Stimulated activated CD8-positive, alpha-beta memory T cell treated with anti-CD3 and anti-CD28 coated beads, Interleukin-12 subunit alpha, Interleukin-12 subunit beta, amount 100 ng/mL, for 4 hours (primary cell): ENCODE data around the gene PTPRN2.

Source experiments
- DNase-seq: peaks from one replicate; pipeline ENCODE4 v3.0.0-alpha.2; 2020; ENCODE audit warnings: low read depth

PTPRN2 gene

DNA sequence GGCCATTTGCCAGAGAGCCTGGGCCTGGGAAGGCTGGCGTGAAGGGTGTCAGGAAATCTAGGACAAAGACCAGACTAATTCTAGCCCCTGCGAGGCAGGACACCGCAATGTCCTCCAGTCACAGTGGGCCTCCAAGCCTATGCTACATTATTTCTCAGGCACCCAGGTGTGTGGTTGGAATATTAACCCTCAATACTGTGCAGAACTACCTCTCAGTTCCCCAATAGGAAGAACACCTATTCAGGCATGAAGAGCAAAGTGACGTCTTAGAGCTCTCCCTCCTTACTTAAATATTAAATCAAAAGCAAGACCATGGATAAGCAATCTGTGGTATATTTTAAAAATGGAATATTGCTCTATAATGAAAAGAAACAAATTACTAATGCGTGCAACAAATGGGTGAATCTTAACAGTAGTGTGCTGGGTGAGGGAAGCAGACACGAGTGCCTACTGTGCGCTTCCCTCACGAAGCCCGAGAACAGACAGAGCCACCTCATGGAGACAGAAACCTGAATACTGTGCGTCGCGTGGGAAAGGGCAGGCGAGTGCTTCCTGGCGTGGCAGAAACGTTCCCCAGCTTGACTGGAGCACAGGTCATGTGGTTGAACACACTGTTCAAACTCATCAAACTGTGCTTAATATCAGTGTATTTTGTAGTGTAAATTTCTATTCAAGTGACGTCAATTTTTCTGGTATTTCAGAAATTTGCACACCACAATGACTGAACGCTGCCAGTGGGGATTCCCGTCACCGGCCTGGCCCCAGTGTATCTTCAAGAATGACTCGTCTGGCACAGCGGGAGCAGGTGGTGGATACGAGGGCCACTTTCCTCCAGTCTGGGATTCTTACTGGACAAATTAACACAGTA, 15.5 kb upstream of the PTPRN2 start:
- no peak for DNase-seq

DNA sequence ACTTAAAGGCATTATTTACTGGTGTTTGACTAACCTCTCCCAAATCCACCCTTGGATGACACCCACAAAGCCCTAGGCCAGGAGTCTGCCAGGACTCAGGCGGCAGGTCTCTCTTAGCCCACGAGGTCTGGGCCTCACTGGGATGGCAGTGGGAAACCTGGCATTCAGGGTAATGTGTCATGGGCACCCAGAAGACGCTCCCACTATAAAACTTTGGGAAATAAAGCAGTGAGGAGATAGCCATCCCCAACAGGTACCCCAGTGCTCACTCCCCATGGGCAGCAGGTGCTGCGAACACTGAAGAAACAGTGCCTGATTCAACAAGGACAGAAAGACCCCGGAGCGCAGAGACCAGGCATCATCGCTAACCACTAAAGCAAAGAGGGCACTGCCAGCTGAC, 14.4 kb upstream of the PTPRN2 start:
- DNase-seq, result no peak

DNA sequence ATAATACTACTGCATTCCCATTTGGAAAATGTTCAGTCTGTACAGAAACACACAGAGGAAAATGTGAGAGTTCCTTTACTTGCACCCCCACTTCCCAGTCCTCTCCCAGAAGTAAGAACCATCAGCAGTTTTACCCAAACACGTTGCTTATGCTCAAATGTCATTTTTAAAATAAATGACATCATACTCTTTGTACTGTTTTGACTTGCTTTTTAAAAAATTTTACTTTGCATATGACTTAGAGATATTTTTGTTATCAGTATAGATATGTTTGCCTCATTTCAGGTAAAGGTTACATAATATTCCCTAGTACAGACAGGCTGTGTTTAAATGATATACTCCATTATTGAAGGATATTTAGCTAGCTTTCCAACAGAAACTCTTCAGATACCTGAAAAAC, 13.5 kb upstream of the PTPRN2 start:
- DNase-seq, result no peak

DNA sequence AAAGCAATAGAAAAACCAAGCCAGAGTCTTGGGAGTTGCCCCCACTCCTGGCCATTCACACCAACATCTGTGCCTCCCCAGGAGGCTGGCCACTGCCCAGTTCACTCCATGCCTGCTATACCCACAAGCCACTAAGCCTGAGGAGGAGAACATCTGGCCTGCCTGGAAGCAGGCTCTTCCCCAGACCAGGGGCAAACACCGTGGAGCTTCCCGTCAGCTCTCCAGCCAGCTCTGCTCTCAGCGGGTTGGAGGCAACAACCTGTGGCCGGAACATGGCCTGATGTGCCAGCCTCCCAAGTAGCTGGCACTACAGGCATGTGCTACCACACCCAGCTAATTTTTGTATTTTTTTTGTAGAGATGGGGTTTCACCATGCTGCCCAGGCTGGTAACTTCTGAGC, 9.1 kb upstream of the PTPRN2 start:
- no peak for DNase-seq

DNA sequence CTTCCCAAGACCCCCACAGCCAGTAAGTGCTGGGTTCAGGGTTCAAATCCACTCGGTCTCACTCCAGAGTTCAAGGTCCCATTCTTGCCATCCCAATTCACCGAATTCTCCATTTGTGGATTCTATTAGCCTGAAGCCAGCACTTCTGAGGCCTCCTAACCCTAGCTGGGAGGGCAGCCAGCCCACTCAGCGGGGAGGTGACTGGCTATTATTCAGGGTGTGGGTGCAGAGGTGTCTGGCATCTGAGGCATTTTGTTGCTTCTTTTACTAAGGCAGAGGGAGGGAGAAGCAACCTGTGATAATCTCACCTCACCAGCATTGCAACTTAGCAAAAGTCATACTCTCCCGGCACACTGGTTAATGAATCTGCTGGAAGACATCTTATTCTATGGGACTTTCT, 8.7 kb upstream of the PTPRN2 start:
- DNase-seq, result no peak

DNA sequence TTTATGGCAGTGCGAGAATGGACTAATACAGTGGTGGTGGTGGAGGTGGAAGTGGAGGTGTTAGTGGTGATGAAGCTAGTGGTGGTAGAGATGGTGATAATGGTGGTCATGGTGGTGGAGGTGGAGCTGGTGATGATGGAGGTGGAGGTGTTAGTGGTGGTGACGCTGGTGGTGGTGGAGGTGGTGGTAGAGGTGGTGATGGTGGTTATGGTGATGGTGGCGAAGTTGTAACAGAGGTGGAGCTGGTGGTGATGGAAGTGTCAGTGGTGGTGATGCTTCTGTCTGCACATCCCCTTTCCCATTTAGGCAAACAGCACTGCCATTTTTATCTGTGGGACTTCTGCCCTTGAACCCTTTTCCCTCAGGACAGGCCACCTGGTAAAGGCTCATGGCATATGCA, 7.4 kb upstream of the PTPRN2 start:
- DNase-seq, result no peak

DNA sequence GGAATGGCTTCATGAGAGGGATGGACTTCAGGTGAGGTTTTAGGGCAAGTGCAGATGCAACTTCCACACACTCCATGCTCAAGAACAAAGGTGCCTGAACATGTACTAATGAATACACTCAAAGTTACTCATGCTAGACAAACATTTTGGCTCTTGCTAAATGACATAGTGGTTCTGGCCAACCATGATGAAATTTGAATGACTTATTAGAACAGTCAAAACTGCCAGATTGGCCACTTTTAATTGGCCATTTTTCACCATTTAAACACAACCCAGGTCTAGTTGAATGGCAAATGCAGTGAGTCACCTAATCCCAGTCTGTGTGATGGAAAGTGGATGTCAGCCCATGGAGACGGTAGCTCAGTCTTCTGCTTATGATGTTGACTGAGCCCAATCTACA, 4.9 kb upstream of the PTPRN2 start:
- DNase-seq, result no peak

DNA sequence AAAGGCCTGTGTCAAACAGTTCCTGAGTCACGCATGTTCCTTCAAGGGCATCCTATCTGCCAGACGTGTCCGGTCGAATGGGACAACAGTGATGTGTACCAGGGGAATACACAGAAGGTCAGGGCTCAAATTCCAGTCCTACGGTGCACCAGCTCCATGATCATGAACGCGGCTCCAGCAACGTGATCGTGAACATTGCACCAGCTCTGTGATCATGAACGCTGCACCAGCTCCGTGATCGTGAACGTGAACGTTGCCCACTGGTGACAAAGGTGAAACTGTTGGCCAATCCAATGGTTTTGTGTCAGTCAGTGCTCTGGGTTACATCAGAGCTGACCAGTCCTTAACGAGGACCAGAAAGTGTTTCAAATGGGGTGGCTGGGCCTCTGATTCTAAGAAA, 4.3 kb upstream of the PTPRN2 start:
- DNase-seq, result no peak

DNA sequence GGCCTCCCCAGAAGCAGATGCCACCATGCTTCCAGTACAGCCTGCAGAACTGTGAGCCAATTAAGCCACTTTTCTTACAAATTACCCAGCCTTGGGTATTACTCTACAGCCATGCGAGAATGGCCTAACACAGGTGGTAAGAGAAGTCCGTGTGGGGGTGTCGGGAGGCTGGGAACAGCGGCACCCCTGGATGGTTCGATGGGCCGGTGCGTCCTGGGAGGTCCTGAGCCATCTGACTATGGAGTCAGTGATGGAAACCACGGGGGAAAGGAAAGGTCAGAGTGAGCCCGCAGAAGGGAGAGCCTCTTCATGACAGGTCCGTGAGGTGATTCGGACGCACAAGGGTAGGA, 2.5 kb upstream of the PTPRN2 start:
- no peak for DNase-seq

DNA sequence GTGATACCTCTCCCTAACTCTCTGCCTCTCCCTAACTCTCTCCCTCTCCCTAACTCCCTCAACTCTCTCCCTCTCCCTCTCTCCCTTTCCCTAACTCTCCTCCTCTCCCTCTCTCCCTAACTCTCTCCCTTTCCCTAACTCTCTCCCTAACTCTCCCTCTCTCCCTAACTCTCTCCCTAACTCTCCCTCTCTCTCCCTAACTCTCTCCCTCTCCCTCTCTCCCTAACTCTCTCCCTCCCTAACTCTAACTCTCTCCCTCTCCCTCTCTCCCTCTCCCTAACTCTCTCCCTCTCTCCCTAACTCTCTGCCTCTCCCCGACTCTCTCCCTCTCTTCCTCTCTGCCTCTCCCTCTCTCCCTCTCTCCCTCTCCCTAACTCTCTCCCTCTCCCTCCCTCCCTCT, 2.0 kb upstream of the PTPRN2 start:
- no peak for DNase-seq

DNA sequence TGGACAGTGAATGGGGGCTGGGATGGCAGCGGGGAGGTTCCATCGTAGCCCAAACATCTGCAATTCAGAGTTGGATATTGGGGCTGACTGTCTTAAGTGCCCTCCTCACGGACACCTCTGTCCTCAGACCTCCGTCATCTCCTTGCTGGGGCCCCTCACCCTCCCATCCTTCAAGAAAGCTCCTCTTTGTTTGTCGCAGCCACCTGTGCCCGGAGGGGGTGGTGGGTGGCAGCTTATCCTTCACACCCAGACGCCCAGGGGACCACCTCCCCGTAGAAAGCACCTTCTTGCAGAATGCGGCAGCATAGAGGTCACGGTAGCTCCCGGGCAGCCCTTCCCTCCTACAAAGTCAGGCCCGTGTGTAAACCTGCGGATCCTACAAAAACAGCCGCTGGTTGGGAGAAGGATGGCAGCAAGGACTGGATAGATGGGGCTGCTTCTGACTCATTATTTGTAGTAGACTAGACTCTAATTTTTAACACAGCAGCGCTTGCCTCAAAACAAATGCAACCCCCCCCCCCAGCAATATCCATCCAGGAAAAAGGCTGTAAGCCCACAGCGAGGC, 1.3 kb upstream of the PTPRN2 start:
- DNase-seq, result no peak

DNA sequence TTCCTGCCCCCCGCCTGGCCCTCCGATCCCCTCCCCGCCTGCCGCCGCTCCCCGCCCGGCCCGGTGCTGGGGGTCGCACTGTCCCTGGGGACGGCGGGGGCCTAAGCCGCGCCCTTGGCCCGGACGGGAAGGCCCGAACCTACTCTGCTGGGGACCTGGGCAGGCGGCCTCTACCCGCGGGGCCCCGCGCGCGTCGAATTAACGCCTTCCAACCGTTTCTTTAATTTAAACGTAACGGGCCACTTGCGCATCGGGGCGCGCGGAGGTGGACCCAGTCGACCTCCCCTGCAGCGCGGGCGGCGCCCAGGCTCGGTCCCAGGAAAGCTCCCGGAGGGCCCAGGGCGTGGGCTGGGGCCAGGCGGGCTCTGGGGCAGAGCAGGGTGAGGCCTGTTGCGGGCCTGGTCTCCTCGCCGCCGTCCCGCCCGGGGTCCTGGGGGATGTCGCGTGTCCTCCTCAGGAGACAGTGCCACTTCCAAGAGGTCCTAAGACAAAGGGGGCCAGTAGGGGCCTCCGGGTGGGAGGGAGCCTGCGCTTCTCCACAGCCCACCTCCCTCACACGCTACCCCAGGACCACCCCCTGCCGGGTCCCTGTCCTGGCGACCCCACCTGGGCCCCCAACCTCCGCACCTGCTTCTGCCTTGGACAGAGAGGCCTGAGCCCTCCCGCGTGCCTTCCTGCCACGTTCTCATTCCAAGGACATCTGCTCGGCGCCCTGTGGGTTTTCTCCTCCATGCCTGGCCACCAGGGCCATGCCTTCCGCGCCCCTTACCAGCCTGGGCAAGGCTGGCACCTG, 658 bp upstream of the PTPRN2 start:
- DNase-seq, result no peak

DNA sequence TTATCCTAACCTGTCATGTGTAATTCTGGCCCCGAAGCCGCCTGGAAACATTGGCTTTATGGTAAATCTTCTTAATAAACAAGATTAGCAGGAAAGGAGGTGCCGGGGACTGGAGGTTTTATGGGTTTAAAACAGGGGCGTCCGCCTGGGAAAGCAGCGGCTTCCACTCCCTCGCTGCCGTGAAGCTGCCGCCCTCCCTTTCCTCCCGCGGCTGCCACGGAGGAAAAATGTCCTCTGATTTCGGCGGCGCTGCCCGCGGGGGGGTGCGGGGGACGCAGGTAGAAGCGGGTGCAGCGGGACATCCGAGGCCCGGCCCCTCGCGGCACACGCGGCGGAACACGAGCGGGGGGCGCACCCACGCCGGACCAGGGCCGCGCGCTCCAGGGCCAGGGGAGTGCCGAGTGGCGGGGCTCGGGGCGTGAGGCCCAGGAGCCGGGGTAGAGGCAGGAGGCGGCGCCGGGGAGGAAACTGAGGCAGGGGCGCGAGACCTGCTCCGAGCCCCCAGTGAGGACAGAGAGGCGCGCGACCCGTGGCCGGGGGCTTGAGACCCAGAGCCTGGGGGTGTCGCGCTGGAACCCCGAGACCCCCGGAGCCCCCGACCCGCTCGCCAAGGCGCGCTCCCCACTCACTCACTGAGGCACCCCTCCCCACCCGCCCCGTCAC, 993 bp downstream of the PTPRN2 start:
- no peak for DNase-seq

DNA sequence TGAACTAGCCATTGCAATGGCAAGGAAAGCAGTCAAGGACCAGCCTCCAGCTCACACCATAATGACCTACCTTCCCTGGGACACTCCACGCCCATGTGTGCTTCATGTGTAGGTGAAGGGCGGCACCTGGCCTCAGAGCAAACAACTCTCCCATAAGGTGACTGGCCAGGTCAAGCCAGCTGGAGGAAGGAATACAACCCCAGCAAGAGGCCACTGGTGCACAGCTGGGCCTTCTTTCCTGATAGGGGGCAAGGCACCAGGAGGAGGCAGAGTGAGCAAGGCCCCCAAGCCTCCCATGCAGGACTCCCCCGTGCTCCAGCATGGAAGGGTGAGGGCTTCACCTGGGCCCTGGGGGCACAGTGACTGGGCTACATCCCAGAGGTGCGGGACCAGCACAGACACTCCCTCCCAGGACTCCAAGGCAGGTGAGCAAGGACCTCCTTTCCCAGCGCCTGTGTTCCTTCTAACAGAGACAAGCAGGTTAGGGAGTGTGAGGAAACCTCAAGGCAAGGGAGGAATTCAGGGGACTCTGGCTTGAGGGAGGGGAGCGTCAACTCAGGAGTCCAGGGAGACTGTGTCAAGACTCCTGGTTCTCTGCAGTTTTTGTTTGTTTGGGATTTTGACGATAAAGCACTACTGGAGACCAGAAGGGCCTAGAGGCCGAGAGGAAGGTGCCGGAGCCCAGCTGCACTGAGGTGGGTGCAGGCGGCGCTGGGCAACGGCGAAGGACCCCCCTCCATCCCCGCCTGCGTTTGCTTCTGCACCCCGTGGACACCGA, 1.7 kb downstream of the PTPRN2 start:
- no peak for DNase-seq

DNA sequence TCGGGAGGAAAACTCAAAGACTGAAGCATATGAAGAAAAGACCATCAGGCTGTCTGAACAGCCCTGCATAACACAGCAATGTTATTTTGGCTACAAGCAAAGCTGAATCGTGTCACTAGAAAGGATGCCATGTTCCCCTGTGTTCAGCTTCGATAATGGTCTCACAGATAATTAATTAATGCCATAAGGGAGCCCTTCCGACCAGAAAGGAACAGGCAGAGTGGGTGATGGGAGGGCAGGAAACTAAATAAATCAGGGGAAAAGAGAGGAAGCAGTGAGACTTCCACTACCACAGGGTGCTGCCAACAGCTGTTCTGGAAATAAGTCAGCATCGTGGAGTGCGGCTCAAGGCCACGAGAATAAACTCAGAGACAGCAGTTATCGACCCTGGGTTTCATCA, 3.2 kb downstream of the PTPRN2 start:
- DNase-seq, result no peak

DNA sequence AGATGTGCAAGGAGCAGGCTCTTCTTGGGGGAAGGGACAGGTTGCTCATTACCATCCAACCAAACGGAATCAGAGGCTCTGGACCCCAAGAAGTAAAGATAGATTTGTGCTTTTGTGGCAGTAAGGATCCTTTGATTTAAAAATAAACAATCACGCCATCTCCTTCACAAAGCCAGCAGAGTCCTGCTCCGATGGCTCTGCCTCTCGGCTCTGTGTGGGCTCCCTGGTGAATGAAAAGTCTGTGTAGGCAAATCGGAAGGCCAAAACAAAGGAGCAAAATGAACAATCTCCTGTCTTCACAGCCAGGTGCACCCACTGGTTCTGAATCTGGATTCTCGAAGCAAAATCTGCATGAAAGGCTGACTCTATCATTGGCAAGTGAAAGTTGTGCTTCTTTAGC, 3.8 kb downstream of the PTPRN2 start:
- DNase-seq, result no peak

DNA sequence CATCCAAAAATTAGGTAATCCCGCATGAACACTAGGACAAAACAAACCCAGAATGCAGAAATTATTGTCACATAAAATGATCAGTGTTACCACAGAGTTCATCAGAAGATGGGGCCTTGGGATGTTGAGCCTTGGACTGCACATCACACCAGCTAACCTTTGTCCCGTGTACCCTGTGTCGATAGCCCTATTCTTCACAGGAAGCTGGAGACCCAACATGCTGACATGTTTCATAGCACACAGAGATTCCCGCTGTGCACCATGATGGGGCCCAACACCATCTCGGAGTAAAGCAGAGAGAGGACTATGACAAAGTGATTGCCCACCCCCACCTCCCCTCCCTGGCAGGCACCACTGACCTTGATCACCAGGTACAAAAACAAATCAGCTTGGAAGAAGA, 4.5 kb downstream of the PTPRN2 start:
- no peak for DNase-seq

DNA sequence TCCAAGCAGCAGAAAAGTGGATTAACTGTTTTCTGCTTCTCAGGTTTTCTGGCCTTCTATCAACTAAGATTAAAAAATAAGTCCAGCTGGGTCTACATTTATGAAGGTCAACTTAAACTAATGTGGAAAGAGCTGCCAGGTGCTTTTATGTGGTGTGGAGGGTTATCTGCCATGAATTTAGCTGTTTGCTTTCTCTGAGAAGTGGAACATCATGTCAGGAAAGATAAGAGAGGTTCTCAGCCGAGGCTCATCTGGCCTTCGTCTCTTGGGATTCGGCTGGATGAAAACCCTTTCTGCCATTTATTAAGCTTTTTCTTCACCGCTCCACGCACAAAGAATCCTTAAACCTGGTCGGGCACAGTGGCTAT, 5.5 kb downstream of the PTPRN2 start:
- DNase-seq, result no peak

DNA sequence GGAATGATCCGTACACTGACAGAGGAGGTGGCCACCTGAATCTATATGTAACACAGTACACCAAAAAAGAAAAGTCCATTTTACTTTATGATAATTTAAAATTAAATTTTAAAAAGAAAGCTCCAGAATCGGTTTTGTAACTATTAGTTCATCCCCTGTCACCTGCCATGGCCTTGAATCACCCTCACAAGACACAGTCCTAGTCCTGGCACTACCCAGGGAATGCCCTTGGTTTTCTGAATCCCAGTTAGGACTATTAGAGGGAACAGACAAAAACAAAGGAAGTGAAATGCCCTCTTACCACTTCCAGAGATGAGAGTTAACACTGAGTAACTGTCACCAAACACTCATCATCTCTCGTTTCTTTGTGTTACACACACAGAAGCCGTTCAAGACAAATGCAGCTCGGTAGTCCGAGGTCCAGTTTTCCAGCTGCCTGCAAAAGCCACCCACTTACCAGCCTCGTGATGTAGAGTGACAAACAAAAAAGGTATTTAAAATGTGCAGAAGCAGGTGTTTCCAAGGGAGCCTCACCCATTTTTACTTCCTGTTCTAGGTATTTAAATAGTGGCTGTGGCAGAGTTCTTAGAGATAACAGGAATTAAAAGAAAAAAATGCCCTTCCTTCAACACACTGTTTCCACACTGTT, 6.1 kb downstream of the PTPRN2 start:
- DNase-seq, result no peak

DNA sequence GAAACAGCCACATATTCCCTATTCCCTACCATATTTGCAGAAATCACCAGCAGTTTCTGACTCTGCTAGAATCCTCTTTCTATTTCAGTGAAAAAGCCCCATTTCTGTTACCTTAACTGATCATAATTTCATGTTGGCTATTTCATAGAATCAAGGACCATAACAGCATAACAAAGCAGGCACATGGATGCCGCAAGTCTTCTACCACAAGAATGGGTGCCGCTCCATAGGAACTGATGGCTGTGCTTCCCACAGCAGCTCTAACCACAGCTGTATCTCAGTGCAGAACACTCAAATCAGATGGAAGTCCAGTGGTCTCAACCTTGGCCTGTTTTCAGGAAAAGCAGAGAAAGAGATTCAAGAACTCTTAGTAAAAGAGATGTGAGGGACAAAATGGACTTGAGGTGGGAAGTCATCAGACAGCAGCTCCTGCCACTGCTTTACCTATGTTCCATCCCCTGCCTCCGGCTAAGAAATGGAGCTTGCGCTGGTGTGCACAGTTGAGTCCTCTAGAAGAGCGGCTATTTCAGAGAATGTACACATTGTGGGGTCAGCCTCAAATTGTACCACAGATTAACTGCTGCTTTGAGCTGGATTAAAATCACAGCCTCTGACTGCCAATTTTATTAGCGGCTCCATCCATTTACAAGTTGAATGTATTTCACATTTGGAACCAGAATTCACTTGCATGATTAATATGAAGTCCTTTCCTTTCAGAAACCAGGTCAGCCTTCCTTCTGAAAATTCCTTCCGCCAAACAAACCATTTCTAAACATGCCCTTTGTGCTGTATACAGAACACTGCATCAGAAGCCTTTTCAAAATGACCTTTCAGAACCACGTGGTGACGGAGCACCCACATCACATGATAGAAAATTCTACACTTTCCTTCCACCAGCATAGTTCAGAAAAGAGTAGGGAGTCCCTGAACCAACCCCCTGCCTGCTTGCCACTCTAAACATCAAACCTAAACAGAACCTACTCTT, 7.7 kb downstream of the PTPRN2 start:
- no peak for DNase-seq
